CD4-positive, alpha-beta T cell treated with Interleukin-15 for 1 hour (primary cell): ENCODE results near the gene HMGN1.
A peak's percentile ranks its signal among the peaks of the same experiment; 100 is the strongest.

Source experiments
- DNase-seq: peaks from one replicate; pipeline ENCODE4 v3.0.0-alpha.2; 2020

Gene HMGN1

GRCh38 chr21:39366563-39366962 lies 17.7 kb upstream of the HMGN1 start:
- no peak for DNase-seq

GRCh38 chr21:39364949-39365348 lies 16.1 kb upstream of the HMGN1 start:
- no peak for DNase-seq

- no peak for DNase-seq
Measured at GRCh38 chr21:39363607-39364555, 15.0 kb upstream of the HMGN1 start.

GRCh38 chr21:39362733-39363132 lies 13.8 kb upstream of the HMGN1 start:
- no peak for DNase-seq

GRCh38 chr21:39359382-39359781 lies 10.5 kb upstream of the HMGN1 start:
- no peak for DNase-seq

GRCh38 chr21:39353295-39353694 lies 4.4 kb upstream of the HMGN1 start:
- no peak for DNase-seq

GRCh38 chr21:39350094-39351005 lies 1.5 kb upstream of the HMGN1 start:
- DNase-seq, result no peak

GRCh38 chr21:39349211-39350093 lies 564 bp upstream of the HMGN1 start:
- peak; percentile 96 for DNase-seq

GRCh38 chr21:39348040-39348354 lies 891 bp downstream of the HMGN1 start:
- no peak for DNase-seq

GRCh38 chr21:39347537-39347936 lies 1.4 kb downstream of the HMGN1 start:
- no peak for DNase-seq

- no peak for DNase-seq
Measured at GRCh38 chr21:39346671-39347331, 2.1 kb downstream of the HMGN1 start.

- DNase-seq, result no peak
Measured at GRCh38 chr21:39346206-39346605, 2.7 kb downstream of the HMGN1 start.

- no peak for DNase-seq
Measured at GRCh38 chr21:39345440-39345839, 3.4 kb downstream of the HMGN1 start.

GRCh38 chr21:39344848-39345247 lies 4.0 kb downstream of the HMGN1 start:
- no peak for DNase-seq

- no peak for DNase-seq
Measured at GRCh38 chr21:39341249-39341923, 7.5 kb downstream of the HMGN1 start.

- no peak for DNase-seq
Measured at GRCh38 chr21:39340687-39341086, 8.2 kb downstream of the HMGN1 start.

- no peak for DNase-seq
Measured at GRCh38 chr21:39339231-39339630, 9.7 kb downstream of the HMGN1 start.

GRCh38 chr21:39336457-39337008 lies 12.4 kb downstream of the HMGN1 start:
- DNase-seq, result no peak

- DNase-seq, result no peak
Measured at GRCh38 chr21:39334611-39335010, 14.3 kb downstream of the HMGN1 start.

- DNase-seq, result no peak
Measured at GRCh38 chr21:39332175-39332574, 16.7 kb downstream of the HMGN1 start.

GRCh38 chr21:39330001-39330400 lies 18.9 kb downstream of the HMGN1 start:
- DNase-seq, result no peak
